Measurements from ENCODE around the gene ZNF598. TPM values are rescaled to one million over a fixed set of nuclear protein-coding genes. Genes with fewer than 3 reads are reported as not detected.
"Not testable (repeated sequence)": the region's sequence is repeated elsewhere in the genome, so short reads cannot be mapped to it uniquely, and the experiment has no call there.

Gene ZNF598
- total RNA-seq, 4 donors from 2014 or later: 31.3 to 56.1 (median 40.9) TPM

- TF ChIP-seq CTCF (IDR thresholded peaks at IDR 0.05): no peak
- TF ChIP-seq POLR2A (IDR thresholded peaks at IDR 0.05): no peak
- no peaks in the 10 kb centered on the region for H3K9me3 ChIP-seq
- no peak for DNase-seq
- H3K27ac ChIP-seq: peak overlapping the region; percentile 71 to 92 (median 85)
- H3K36me3 ChIP-seq: peaks cover 0 to 5% (median 0%) of the 10 kb centered on the region in 3 donors
- WGBS, 2 donors: 87% methylated on average over 3 of the region's 15 CpGs; no CpG with 5 or more reads in 1 of the 2 donors
- intact Hi-C loops (cut with DNase I): no loop called here
- peaks cover 56 to 97% (median 75%) of the 10 kb centered on the region in 3 donors for H3K4me1 ChIP-seq
- no peak overlapping the region for H3K4me3 ChIP-seq
- H3K27me3 ChIP-seq: no peaks in the 10 kb centered on the region
Observed at GRCh38 chr16:2037115-2037514, 27.5 kb upstream of the ZNF598 start.

DNA sequence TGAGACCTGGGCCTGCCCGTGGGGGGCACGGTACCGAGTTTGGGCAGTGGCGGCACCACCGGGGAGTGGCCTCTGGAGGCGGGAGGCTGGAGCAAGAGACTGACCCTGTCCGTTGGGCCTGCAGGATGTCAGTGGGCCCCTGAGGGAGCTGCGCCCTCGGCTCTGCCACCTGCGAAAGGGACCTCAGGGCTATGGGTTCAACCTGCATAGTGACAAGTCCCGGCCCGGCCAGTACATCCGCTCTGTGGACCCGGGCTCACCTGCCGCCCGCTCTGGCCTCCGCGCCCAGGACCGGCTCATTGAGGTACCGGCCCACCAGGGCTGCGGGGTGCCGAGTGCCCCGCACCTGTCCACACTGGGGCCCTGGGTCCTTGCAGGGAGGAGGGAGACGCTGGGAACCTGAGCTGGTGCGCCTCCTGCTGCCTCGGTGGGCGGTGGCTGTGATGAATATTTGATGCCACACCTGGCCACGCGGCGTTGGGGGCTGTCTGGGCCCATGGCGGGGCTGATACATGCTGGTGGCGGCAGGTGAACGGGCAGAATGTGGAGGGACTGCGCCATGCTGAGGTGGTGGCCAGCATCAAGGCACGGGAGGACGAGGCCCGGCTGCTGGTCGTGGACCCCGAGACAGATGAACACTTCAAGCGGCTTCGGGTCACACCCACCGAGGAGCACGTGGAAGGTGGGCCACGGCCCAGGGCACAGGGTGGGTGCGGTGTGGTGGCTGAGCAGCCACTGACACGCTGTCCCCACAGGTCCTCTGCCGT, 26.8 kb upstream of the ZNF598 start:
- H3K36me3 ChIP-seq: peaks cover 0 to 5% (median 0%) of the 10 kb centered on the region in 3 donors
- H3K4me1 ChIP-seq: peaks cover 58 to 97% (median 71%) of the 10 kb centered on the region in 3 donors
- H3K4me3 ChIP-seq: peak overlapping the region in 3 of 4 donors; percentile 11 to 52 (median 21)
- no peaks in the 10 kb centered on the region for H3K9me3 ChIP-seq
- peak overlapping the region; percentile 71 to 92 (median 85) for H3K27ac ChIP-seq
- 84 to 92% methylated on average over 12 to 16 of the region's 47 CpGs for WGBS, 2 donors
- intact Hi-C loops (cut with DNase I): no loop called here
- no peak for TF ChIP-seq CTCF (IDR thresholded peaks at IDR 0.05)
- no peak for DNase-seq
- H3K27me3 ChIP-seq: no peaks in the 10 kb centered on the region

- Histone ChIP-seq H3K9me3 (no peaks in the 10 kb centered on the region), H3K4me3 (peak overlapping the region in 3 of 4 donors; percentile 11 to 52 (median 21)), H3K27ac (peak overlapping the region; percentile 71 to 92 (median 85)), H3K27me3 (no peaks in the 10 kb centered on the region), H3K4me1 (peaks cover 61 to 97% (median 74%) of the 10 kb centered on the region in 3 donors), H3K36me3 (peaks cover 0 to 5% (median 0%) of the 10 kb centered on the region in 3 donors)
- no peak for DNase-seq
- TF ChIP-seq CTCF (IDR thresholded peaks at IDR 0.05): no peak
- no peak for TF ChIP-seq POLR2A (IDR thresholded peaks at IDR 0.05)
- WGBS, 2 donors: 100% methylated on average over 5 of the region's 34 CpGs; no CpG with 5 or more reads in 1 of the 2 donors
- intact Hi-C loops (cut with DNase I): no loop called here
Observed at GRCh38 chr16:2035431-2036199, 26.0 kb upstream of the ZNF598 start.

DNA sequence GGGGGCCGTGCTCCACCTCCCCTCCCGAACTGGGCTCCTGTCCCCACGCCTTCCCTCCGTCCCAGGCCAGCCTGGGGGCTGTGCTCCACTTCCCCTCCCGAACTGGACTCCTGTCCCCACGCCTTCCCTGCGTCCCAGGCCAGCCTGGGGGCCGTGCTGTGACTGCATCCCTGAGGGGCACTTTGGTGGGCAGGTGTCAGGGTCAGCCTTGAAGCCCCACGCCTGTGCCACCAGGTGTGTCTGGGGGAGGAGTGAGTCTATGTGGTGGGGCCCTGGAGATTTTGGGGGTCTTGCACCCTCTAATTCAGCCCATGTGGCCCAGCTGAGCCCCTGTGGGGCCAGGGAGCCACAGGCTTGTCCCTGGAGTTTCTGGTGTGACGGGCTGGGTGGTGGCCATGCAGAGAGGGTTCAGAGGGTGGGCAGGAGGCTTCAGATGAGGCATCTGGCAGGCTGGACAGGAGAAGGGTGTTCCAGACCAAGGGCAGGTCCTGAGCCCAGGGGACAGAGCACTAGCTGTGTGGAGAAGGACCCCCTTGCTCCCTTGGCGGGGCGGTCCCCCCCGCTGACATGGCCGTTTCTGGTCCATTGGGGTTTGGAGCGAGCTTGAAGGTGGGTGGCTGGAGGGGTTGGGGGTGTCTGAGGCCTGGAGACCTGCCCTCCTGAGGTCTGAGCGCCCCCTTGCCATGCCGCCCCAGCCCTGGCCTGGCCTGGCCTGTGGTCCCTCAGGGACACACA, 25.2 kb upstream of the ZNF598 start:
- H3K9me3 ChIP-seq: no peaks in the 10 kb centered on the region
- peak overlapping the region; percentile 71 to 92 (median 85) for H3K27ac ChIP-seq
- peak overlapping the region in 3 of 4 donors; percentile 11 to 52 (median 21) for H3K4me3 ChIP-seq
- peaks cover 0 to 9% (median 0%) of the 10 kb centered on the region in 3 donors for H3K36me3 ChIP-seq
- H3K4me1 ChIP-seq: peaks cover 57 to 97% (median 66%) of the 10 kb centered on the region in 3 donors
- no peaks in the 10 kb centered on the region for H3K27me3 ChIP-seq
- DNase-seq: no peak
- no peak for TF ChIP-seq POLR2A (IDR thresholded peaks at IDR 0.05)
- 69% methylated on average over 7 of the region's 17 CpGs; no CpG with 5 or more reads in 1 of the 2 donors for WGBS, 2 donors
- intact Hi-C loops (cut with DNase I): no loop called here

DNA sequence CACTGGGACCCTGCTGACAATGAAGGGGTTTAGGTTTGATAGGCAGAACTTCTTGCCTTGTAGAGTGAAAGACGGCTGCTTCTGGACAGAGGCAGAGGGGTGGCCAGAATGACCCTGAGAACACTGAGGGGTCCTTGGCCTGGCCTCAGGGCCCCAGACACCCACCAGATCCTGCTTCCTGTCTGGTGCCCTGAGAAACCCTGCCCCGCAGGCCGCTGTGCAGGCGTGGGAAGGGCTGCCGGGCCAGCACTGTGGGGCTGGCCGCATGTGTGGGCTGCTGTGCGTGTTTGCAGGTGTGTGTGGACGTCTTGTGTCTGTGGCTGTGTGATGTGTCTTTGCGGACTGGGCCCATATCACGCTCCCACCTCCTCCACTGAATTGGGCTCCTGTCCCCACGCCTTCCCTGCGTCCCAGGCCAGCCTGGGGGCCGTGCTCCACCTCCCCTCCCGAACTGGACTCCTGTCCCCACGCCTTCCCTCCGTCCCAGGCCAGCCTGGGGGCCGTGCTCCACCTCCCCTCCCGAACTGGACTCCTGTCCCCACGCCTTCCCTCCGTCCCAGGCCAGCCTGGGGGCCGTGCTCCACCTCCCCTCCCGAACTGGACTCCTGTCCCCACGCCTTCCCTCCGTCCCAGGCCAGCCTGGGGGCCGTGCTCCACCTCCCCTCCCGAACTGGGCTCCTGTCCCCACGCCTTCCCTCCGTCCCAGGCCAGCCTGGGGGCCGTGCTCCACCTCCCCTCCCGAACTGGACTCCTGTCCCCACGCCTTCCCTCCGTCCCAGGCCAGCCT, 24.5 kb upstream of the ZNF598 start:
- H3K36me3 ChIP-seq: peaks cover 0 to 12% (median 0%) of the 10 kb centered on the region in 3 donors
- H3K27me3 ChIP-seq; DNase-seq; H3K9me3 ChIP-seq; intact Hi-C loops (cut with DNase I): not testable (repeated sequence)
- peak overlapping the region; percentile 12 to 58 (median 33) for H3K4me3 ChIP-seq
- peaks cover 50 to 97% (median 62%) of the 10 kb centered on the region in 3 donors for H3K4me1 ChIP-seq
- H3K27ac ChIP-seq: peak overlapping the region; percentile 76 to 92 (median 86)
- WGBS, 2 donors: 67 to 75% methylated on average over 4 to 7 of the region's 32 CpGs
